ENCODE data around the gene CD2AP.

GRCh38 chr6:47630587-47630986, 153.0 kb downstream of the CD2AP start:
- no peak for TF ChIP-seq CTCF (IDR thresholded peaks at IDR 0.05)
- TF ChIP-seq POLR2A (IDR thresholded peaks at IDR 0.05): no peak
- no peak for TF ChIP-seq EP300 (IDR thresholded peaks at IDR 0.05)
